GM18498 (cell line): ENCODE data around the gene CHP2.
"Not testable (repeated sequence)": the region's sequence is repeated elsewhere in the genome, so short reads cannot be mapped to it uniquely, and the experiment has no call there.

Experiments used
- ATAC-seq: cut with Tn5 transposase; IDR thresholded peaks from one replicate; pipeline ENCODE4 v1.9.1; 2021; ENCODE audit warnings: mild to moderate bottlenecking, moderate library complexity; ENCODE audit not compliant: unreplicated experiment

Gene CHP2

DNA sequence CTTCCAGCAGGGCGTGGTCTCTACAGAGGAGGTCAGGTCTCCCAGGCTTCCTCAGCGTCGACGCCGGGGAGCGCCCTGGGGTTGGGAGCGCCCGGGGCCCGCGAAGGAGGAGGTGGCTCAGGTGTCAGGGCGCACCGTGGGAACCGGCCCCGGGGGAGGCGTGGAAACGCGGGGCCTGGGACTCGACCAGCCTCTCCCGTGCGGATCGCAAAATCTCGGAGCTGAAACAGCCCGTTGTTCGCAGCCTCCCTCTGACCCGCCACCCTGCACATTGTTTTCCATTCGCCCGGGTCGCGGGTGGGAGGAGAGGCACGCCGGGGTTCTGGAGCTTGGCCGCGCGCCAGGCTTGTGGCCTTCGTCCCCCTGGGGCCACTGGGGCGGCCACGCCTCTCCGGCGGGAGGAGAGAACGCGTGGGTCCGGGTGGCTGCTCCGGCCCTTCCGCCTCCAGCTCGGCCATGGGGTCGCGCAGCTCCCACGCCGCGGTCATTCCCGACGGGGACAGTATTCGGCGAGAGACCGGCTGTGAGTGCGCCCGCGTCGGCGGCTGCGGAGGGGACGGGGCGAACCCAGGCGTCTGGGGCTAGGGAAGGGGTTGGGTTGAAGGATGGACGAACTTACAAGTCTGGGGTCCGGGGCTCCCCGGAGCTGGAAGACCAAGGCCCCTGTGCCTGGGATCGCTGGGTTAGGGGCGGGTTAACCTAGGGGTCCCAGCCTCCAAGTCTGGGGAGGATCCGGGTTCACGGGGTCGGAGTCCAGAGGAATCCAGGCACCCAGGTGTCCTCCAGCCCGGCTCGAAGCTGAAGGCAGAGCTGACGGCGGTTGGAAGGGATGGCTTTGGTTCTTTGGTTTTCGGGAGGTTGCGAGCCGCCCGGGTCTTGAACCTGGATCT, at the start of gene CHP2:
TSS of gene CHP2 (plus strand) at position 433 of the 890 bp plus-strand sequence. CDS start at position 457, 24 bp downstream.
- no peak for ATAC-seq

DNA sequence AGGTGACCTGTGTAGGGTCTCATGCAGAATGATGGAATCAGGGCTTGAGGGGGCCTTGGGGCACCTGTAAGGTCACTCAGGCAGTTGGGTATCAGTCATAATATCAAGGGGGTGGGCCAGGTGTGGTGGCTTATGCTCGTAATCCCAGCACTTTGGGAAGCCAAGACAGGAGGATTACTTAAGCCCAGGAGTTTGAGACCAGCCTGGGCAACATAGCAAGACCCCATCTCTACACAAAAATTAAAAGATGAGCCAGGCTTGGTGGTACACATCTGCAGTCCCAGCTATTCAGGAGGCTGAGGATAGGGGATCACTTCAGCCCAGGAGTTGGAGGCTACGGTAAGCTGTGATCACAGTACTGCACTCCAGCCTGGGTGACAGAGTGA, 49.3 kb upstream of the CHP2 start:
- no peak for ATAC-seq

DNA sequence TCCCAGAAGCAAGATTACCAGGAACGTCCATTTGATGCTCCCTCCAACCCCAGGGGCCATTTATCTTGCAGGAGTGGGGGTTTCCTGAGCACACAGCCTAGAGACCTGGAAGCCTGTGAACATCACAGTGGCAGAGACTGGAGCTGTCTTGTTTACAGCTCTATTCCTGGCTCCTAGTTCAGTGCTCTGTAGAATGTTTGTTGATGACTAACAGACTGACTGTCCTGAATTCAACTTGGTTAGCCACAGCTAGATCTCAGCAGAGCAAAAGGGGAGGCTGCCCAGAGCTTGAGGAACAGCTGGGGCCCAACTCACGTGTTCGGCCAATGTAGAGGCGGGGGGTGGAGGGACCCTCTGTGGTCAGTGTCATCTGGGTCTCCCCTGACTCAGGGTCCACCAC, 48.4 kb upstream of the CHP2 start:
- ATAC-seq, result no peak

DNA sequence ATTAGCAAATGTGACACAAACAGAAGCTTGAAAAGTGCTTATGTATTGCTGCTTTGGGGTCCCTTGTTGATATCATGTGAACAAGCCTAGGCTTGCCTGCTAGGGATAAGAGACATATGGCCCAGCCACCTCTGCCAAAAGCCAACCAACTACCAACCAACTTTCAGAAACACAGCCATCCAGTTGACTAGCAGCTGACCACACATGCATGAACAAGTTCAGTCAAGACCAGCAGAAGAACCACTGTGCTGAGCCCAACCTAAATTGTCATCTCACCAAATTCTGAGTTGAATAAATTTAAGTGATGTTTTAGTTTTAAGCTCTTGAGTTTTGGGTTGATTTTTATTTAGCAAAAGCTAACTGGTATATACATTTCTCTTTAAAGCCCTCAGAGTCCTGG, 45.3 kb upstream of the CHP2 start:
- no peak for ATAC-seq

DNA sequence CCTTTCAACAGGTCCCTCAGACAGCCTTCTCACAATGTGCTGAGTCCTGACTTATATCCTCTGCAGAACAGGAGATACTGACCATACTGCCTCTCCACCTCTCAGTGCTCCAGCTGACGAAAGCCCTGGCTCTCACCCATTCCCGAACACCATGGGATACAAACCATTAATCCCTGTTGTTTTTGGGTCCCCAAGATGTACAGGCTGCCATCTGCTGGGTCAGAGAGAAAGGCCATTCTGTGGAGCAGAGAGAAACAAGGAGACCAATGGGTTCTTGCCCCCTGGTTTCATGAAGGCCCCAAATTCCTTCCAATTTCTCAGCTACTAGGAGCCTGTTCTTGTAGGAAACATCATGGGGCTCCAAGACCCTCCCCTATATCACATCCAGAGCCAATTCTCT, 44.8 kb upstream of the CHP2 start:
- ATAC-seq, result no peak

DNA sequence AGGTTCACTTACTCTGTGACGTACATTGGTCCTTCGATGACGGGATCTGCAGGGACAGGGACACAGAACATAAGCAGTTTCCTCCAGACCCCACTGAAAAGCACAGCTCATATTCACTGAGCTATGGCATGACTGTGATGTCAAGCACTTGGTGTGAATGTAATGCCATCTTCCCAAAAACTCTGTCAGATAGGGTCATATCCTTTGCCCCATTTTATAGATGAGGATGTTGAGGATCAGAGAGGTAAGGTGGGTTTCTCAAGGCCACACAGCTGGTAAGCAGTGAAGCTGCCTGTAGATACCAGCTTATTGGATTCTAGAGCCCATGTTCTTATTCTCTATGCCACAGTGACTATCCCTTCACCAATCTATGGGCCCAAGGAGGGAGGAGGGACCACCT, 44.3 kb upstream of the CHP2 start:
- no peak for ATAC-seq

DNA sequence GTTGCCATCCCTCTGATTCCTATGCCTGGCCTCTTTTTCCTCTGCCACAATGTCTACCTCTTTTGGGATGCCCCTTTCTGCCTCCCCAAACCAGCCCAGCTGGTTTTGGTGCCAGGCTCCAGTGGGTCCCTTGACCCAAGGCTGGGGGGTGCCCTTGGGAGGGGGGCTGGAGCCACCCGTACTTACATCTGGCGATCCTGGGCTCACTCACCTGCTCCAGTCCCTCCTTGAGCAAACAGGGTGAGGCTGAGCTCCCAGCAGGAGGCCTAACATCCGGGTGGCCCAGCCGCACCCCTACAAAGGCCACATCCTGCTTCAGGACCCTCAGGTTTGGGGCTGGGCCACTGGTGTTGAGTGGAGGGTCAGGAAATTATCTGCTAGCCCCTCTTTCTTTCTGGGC, 43.0 kb upstream of the CHP2 start:
- no peak for ATAC-seq

DNA sequence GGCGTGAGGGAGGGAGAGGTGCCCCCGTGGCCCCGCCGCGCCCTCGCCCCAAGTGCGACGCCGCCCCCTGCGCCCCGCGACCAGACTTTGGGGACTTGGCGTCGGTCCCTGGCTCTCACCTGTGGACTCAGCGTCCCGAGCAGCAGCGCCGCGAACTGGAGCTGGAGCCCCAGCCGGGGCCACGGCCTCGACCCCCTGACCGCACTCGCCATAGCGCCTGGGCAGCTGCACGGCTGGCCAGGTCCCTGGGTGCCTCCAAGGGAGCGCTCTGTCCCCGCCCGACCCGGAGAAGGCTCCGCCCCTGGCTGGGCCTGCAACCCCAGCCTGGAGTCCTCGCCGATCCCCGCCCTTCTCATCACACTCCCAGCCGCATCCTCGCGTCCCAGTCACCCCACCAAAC, 41.9 kb upstream of the CHP2 start, which contains the start of gene ERN2:
TSS of gene ERN2 (minus strand) at position 247 of the 400 bp plus-strand sequence. CDS start at position 212, 35 bp downstream.
- ATAC-seq, result no peak

DNA sequence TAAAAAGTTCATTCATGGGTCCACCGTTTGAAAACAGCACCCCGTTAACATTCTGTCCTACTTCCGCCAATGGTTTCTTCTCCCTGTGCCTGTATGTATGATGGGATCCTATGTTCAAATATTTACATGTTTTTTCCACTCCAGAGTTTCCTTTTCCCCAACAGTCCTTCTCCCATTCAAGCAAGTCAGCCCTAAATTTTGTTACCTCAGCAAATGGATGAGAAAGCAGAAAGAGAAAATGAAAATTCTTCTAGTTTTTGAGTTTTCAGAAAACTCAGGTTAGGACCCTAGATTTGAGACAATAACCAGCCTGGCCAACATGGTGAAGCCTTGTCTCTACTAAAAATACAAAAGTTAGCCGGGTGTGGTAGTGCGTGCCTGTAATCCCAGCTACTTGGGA, 38.3 kb upstream of the CHP2 start:
- no peak for ATAC-seq

DNA sequence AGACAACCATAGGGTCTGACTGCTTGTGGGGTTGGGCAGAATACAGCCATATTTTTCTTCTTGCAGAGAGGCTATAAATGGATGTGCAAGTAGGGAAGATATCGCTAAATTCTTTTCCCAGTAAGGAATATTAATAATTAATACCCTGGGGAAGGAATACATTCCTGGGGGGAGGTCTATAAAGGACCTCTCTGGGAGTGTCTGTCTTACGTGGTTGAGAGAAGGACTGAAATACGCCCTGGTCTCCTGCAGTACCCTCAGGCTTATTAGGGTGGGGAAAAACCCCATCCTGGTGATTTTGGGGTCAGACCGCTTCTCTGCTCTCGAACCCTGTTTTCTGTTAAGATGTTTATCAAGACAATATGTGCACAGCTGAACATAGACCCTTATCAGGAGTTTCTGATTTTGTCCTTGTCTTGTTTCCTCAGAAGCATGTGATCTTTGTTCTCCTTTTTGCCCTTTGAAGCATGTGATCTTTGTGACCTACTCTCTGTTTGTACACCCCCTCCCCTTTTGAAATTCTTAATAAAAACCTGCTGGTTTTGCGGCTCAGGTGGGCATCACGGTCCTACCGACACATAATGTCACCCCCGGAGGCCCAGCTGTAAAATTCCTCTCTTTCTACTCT, 32.1 kb upstream of the CHP2 start:
- ATAC-seq, result not testable (repeated sequence)

DNA sequence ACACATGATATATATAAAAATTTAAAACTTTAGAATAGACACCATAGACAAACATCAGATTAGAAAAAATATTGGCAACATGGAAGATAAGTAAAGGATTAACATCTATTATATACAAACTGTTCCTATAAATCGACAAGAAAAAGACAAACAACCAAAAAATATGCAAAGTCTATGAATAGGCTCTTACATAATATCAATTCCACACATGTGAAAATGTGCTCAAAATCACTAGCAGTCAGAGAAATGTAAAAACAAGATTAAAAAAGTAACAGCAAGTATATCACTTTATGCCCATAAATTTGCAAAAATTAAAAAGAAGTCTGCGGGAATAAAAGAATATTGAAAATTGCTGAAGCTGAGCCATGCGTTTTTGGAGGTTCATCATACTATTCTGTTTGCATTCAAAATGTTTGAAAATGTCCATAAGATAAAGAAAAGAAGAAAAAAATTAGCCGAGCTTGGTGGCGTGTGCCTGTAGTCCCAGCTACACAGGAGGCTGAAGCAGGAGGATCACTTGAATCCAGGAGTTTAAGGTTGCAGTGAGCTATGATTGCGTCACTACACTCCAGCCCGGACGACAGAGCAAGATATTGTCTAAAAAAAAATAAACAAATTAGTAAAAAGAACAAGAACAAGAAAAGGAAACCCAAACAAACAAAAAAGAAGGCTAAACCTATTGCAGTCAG, 30.6 kb upstream of the CHP2 start:
- no peak for ATAC-seq

DNA sequence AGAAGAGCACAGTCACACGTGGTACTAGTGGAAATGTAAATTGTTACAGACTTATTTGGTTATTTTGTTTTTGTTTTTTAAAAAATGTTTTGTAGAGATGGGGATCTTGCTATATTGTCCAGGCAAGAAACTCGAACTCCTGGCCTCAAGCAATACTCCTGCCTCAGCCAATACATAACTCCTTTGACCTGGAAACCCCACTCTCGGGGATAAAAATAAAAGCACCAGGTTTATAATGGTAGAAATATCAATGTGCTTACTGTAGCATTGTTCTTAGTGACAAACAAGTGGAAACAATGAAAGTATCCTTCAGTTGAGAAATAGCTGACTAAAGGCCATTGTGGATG, 30.1 kb upstream of the CHP2 start:
- no peak for ATAC-seq

DNA sequence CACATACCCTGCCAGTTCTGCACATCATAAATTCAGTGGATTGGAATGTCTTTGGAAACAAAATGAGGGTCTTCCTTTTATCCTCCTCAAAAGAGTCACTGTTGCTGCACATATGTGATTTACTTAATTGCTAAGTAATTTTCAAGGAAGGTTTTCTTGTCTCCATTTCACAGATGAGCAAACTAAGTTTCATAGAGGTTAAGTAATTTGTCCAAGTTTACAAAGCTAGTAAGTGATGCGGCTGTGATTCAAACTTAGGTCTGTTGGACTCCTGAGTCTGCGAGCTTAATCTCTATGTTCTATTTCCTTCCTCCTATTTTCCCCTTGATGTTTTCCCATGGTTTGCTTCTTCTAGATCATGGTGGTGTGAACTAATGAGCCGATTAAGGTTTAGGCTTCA, 28.1 kb upstream of the CHP2 start:
- ATAC-seq, result no peak

DNA sequence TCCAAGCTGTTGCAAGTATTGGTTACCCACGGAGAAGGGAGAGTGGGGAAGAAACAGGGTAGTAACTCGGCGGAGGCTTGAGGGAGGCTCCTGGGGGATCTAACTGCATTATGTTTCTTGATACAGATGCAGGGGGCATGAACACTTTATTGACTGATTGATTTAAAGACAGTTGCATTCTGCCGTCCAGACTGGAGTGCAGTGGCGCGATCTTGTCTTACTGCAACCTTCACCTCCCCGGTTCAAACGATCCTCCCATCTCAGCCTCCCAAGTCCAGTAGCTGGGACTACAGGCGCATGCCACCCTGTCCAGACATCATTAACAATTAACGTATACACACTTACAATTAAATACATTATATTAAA, 26.7 kb upstream of the CHP2 start:
- ATAC-seq, result no peak

DNA sequence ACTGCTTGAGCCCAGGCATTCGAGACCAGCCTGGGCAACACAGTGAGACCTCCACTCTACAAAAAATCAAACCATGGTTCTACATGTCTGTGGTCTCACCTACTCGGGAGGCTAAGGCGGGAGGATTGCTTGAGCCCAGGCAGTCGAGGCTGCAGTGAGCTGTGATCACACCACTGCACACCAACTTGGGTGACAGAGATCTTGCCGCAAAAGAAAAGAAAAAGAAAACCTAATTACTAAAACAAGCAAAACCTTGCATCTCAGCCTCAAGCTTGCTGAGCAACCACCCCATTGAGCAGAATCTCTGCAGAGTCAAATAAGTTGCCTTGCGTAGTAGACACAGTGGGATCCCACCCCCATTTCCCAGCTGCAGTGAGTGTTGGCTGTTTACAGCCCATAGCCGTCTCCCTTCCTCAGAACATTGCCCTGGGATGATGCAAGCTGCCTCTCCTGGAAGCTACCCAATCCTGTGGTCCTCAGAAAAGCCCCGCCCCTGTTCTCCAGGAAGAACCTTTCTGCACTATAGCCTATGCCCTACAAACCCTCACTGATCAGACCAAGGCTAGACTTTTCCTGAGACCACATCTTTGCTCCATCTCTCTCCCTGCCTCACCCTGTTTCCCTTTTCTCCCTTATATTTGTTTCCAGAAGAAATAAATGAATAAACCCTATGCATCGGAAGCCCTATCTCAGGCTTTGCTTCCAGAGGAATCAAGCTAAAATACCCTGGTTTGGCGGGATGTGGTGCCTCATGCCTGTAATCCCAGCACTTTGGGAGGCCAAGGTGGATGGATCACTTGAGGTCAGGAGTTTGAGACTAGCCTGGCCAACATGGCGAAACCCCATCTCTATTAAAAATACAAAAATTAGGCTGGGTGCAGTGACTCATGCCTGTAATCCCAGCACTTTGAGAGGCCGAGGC, 25.1 kb upstream of the CHP2 start:
- no peak for ATAC-seq

DNA sequence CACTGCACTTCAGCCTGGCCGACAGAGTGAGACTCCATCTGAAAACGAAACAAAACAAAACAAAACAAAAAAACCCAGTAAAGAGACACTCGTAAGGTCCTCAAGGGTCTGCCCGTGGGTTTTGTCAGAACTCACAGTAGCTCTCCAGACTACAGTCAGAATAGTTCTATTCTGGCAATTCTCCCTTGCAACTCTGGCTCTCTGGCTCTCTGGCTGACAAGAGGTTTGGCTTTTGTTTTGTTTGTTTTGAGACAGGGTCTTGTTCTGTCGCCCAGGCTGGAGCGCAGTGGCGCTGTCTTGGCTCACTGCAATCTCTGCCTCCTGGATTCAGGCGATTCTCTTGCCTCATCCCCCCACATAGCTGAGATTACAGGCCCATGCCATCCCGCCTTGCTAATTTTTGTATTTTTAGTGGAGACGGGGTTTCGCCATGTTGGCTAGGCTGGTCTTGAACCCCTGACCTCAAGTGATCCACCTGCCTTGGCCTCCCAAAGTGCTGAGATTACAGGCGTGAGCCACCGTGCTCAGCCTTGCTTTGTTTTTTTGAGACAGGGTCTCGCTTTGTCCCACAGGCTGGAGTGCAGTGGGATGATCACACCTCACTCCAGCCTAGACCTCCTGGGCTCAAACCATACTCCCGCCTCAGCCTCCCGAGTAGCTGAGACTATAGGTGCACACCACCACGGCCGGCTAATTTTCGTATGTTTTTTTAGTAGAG, 20.5 kb upstream of the CHP2 start:
- no peak for ATAC-seq

DNA sequence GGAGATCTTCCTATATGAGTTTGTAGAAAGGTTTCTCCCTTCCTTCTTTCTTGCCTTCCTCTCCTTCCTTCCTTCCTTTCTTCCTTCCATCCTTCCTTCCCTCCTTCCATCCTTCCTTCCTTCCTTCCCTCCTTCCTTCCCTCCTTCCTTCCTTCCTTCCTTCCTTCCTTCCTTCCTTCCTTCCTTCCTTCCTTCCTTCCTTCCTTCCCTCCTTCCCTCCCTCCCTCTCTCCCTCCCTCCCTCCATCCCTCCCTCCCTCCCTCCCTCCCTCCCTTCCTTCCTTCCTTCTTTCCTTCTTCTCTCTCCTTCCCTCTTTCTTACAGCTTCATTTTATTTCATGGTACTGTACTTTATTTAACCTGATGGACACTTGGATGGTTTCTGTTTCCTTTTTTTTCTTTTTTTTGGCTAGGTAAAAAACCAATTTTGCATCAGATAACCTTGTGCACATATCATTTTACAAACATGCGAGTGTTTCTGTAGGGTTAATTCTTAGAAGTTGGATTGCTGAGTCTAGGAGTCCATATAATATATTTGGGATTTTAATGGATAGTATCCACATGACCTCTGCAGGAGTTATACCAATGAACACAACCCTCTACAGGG, 17.3 kb upstream of the CHP2 start:
- not testable (repeated sequence) for ATAC-seq

DNA sequence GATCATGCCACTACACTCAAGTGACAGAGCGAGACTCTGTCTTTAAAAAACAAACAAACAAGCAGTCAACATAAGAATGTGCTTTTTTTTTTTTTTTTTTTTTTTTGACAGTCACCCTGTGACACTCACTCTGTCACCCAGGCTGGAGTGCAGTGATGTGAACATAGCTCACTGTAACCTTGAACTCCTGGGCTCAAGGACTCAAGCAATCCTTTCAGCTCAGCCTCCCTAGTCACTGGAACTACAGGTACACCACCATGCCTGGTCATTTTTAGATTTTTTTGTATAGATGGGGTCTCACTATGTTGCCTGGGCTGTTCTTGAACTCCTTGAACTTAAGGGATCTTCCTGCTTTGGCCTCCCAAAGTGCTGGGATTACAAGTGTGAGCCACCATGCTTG, 15.3 kb upstream of the CHP2 start:
- no peak for ATAC-seq

DNA sequence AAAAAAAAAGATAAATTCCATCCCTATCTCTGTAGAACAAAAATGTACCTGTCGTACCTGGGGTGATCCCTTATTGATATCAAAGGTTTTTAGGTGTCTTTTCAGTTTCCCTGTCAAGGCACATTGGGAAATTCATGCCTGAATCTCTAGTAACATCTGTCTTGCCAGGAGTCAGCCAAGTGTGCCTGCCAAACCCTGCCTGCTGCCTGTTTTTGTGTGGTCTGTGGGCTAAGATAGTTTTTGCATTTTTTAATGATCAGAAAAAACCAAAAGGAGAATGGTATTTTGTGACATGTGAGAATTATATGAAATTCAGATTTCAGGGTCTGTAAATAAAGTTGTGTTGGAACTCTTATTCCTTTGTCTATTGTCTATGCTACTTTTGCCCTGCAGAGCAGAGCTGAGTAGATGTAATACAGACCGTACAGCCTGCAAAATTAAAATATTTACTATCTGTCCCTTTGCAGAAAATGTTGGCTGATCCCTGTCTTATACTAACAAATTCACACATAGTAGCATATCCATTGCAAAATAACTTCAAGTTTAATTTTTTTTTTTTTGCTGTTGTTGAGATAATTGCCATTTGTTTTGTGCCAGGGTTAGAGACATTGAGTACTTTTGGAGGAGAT, 13.0 kb upstream of the CHP2 start:
- ATAC-seq, result no peak
